ENCODE results near the gene HIVEP2.

The HIVEP2 gene

DNA sequence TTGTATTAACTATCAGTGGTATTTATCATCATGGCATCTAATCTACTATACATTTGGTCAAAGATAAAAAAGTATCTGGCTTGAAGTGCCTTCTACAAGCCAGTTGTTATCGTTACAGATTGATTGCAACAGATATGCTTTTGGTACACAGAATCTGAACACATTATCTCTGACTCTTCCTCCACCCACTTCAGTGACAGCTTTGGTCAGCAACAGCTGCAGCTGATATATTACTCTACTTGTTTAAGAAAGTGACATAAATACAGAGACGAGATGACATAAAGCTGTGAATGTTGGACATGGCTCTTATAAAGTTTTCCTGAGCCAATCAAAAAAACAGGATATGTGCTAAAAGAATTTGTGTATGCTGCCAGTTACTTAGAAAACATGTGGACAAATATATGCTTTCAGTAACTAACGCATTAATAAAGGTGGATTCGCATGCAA, 77.6 kb downstream of the HIVEP2 start:
- in situ Hi-C loops (cut with MboI; ENCODE audit: low sequenced_read_pairs) = no loop called here

DNA sequence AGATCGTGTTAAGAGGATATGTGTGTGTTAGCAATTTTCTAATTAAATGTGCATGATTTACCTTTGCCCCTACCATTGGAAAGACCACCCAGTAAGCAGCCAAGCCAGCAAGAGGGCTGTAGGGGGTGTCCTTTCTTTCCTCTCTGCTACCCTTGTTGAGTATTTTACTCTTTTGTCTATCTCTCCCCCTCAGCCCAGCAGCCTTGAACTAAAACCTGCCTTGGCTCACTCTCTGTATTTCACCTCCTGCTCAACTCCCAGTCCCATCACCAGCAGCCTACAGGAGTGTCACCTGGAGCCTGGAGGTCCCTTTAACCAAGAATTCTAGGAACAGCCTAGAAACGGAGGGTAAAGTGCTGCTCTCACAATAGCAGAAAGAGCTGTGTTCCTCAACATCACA, 81.0 kb downstream of the HIVEP2 start:
- in situ Hi-C loops (cut with MboI; ENCODE audit: low sequenced_read_pairs) = no loop called here

DNA sequence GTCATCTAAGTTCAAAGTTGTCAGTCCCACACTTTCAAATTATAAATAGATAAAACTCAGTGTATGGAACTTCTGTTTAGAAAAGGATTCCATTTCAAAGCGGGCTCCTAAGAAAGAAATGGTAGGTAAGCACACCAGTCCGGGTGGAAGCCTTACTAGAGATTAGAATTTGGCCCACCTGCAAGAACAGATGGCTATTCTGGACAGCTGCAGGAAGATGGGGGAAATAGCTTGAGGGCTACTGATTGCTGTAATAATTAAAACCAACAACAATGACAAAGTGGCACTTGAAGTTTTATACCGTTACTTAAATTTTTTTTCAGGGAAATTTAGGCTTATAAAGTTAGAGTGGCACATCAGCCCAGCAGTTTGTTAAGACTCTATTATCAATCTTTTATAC, 83.3 kb downstream of the HIVEP2 start:
- in situ Hi-C loops (cut with MboI; ENCODE audit: low sequenced_read_pairs) = no loop called here

DNA sequence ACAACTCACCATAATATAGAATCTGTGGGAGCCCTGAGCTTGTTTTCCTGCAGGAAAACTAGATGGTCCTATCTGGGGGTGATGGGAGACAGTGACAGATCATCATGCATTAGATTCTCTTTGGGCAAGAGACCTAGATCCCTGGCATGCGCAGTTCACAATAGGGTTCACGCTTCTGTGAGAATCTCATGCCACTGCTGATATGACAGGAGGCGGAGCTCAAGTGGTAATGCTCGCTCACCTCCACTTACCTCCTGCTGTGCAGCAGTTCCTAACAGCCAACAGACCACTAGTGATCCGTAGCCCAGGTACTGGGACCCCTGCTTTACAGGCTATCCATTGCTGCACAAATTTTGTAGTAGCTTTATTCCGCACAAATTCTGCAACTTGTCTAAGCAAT, 84.5 kb downstream of the HIVEP2 start:
- in situ Hi-C loops (cut with MboI; ENCODE audit: low sequenced_read_pairs) = no loop called here

DNA sequence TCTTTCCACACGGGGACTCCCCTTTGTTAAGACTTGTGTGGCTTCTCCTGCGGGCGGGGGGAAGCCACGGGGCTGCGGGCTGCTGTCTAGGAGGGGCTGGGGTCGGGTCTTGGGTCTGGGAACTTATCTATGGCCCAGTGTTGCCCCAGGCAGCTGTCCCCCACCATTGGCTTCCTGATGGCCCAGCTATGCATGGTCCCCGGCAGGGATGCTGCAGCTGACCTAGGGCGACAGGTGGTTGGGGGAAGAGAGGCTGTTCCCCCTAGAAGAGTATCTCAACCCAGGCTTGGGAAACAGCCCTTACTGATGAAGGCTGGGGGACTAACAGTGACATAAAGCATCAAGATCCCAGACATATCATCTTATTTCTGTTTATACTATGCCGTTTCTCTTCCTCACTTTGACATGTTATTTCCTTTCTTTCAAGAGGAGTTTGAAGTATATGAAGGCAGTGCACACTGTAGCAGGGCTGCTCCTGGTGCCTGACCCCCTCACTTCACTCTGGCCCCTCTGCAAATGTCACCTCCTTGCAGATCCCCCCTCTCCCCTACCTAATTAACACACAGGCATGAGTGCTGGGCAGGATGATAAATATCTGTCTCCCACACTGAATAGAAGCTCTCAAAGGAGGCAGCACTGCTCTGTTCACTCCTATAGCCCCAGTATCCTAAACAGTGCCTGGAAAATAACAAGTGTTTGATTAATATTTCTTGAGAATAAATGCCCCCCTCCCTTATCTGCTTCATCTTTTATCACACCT, 87.0 kb downstream of the HIVEP2 start:
- in situ Hi-C loops (cut with MboI; ENCODE audit: low sequenced_read_pairs) = no loop called here

DNA sequence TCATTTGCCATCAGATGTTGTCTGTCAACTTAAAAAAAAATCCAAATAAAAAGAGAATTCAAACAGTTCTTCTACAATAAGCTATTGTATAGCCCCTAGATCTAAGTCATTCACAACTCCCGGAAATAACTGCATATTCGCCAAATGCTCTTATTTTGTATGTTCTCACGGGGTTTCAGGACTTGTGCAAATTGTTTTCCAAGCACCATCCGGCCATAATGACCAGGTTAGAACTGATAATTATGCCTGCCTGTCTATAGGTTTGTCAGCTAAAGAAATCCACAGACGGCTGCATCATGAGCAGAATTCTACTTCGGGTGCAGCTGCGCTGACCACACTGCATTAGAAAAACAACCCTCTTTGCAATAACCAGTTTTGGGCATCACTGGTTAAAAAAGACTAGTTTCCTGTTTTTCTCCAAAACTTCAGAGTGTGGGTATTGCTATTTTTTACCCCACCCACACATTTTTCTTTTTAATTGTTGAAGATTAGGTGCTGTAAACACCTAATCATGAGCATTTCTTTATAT, 87.7 kb downstream of the HIVEP2 start:
- in situ Hi-C loops (cut with MboI; ENCODE audit: low sequenced_read_pairs) = no loop called here

DNA sequence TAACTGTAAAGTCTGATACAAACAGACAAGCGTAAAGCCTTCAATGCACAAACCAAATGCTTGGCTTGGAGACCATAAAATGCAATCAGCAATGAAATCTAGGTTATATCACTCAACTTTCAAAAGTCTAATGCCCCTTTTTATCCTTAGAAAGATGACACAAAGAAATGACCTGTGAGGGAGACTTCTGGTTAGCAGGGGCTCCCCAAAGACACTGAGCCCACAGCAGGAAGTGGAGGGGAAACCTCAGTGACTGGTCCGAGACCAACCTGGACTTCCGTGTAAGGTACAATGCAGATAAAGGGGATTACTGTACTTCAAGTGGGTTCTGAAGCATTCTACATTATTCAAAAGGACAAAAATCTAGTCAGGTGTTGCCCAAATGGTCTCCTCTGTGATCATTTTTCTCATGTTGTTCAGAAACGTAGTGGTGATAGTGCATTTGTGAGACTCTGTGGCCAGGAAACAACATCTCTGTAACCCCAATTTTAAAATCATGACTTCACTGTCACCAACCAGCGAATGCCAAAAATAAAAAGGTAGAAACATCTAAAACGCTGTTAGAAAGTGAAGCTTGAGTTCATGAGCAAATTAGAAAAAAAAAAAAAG, 88.2 kb downstream of the HIVEP2 start:
- in situ Hi-C loops (cut with MboI; ENCODE audit: low sequenced_read_pairs) = no loop called here

DNA sequence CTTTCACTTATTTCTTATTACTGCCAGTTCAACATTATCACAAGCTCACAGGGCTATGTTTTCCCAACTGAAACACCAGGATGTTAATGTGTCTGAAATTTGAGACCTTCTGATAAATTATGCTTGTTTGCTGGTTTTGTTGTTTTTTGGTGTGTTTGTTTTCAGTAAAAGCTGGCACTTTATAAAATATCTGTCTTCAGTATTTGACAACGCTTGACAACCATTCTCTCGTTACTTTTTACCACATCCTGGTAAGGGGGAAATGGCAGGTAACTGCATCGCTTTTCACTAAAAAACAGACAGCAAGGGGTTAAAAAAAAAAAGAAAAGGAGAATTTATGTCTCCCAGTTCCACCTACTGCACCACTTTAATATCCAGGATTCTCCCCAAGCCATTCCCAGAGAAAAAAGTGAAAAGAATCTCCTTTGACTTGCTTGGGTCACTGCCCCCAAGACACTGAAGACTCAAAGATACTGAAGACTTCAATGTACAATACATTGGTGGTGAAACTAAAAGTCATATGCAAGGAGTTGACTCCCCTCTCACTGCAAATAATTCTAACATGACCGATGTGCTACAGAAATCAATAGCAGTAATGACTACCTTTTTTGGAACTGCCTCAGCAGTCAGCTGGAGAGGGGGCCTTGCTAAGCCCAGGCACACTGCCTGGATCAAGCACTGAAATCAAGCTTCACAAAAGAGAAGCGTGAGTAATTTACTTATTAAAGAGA, 88.9 kb downstream of the HIVEP2 start:
- in situ Hi-C loops (cut with MboI; ENCODE audit: low sequenced_read_pairs) = no loop called here

DNA sequence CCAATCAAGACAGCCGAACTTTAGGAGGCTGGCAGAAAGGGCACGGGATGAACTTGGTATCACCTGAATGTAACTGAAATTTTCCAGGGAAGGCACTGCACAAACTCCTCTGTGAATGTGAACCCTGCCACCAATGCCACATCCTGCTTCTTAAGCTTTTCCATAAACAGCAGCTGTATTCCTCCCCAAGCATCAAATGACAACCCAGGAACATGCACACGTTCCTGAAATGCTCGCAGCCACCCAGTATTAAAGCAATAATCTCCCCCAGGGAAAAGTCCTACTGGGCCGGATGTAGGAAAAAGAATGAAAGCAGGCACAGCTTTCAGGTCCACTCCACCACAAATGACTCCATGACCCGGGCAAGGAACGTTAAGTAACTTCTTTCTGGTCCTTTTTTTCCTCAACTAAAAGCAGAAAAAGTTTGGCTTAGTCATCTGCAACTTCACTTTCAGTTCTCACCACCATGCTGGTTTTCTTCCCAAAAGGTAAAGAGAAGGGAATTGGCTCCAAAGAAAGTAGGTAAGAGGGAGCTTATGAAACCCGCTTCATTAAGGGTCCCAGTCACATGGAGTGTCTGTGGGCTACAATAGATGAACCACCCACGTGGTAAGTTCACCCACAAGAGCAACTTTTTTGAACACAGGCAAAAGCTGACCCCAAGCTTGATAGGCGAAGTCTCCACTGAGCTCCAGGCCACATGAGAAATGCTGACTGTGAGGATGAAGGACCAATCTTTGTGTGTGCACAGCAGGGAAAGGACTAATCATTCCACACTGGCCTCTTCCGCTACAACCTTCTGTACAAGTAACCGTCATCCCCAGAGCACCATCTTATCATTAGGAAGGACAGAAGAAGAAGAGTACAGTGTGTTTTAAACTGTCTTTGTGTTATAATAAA, 90.1 kb downstream of the HIVEP2 start:
- in situ Hi-C loops (cut with MboI; ENCODE audit: low sequenced_read_pairs) = no loop called here

DNA sequence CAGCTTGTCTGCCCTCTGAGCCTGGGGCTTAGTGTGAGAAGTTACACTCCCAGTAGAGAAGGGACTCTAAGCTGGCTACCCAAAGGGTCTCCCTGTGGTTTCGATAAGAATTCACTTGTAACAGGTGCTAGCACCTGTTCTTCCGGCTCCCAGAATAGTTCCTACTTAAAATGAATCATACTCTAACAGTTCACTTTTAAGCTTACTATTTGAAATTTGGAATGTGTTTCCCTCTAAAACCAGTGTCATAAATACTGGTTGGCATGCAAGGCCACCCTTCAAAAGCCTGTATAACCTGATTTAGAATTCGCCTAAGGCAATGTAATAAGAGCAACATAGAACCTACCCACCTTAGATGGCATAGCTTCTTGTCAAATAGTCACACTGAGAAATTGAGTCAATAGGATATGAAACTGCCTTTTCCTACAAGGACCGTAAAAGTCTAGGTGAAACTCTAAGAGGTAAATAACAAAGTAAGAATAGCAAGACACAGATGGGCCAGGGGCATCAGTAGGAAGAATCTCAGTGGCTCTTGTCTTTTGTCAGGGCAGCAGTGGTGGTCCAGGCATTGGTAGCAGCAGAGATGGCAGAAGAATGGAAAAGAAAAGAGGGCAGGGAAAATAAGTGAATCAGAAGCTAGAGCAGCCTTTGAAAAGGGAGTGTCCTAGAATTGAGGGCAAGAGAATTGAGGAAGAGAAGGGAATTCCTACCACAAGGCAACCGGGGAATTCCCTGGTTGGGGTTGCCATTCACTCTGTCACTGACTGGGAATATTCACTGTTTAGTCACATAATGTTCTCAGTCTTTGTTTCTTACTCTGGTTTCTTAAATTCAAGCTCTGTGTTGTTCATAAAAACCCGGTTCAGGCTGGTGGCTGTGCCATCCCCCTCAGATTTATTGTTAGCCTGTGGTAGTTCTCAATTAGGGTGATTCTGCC, 91.5 kb downstream of the HIVEP2 start:
- in situ Hi-C loops (cut with MboI; ENCODE audit: low sequenced_read_pairs) = no loop called here

DNA sequence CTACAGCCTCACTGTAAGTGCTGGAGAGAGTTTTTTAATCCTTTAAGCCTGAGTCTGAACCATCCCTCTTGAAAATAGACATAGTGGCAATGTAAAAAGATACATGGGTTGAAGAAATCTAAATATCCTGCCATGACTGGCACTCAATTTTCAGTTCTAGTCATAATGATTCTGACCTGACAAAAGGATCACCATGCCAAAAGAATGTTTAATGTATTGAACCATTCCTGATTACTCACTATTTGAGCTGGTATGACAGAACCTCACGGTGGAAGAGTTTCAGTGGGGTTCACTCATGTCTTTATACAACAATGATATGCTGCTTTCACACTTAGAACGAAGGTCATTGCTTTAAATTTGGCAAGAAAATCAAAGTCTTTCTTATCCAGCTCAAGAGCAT, 93.4 kb downstream of the HIVEP2 start:
- in situ Hi-C loops (cut with MboI; ENCODE audit: low sequenced_read_pairs) = no loop called here

DNA sequence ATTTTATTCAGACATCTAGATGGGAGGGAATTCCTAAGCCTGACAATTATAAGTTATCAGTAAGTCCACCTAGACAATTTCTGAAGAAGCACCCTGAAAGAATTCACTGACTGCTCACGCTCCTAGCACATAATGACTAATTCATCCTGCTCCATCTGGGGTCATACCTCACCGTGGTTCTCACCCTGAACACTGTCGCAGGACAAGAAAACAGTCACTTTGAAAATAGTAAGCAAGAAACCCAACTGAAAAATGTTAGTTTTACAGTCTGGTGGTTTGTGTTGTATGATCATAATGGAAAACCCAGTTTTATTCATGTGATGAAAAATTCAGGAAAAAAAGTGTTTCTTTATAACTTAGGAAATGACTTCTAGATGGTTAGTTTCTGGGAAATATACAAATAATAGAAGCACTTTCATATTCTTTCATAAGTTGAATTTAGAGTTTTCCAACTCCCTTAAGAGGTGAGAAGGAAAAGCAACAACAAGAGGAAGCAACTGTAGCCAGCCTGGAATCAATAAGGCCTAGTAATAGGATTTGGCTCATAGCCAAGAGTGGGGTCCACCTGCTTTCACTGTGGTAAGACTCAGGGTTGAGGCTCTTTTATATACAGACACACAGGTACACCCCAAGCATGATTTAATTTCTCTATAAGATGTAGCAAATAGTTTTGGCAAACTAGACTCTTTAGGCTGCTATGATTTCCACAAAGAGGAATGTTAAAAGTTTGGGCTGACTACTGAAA, 94.1 kb downstream of the HIVEP2 start:
- in situ Hi-C loops (cut with MboI; ENCODE audit: low sequenced_read_pairs) = no loop called here

DNA sequence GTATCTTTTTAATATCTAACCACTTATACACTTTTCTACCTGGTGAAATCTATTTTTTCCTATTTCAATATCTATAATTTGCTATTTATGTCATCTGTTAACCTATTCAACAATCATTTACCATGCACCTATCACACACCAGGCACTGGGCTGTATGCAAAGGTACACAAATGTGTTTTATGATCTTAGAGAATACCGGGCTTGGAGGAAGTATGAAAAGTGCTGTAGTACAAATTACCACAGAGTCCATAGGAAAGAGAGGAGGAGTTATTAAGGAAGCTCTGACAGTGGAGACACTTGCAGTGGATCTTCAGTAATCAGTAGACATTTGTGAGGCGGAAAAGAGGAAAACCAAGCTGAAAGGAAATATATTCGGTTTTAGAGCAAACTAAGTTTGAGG, 96.0 kb downstream of the HIVEP2 start:
- in situ Hi-C loops (cut with MboI; ENCODE audit: low sequenced_read_pairs) = no loop called here

DNA sequence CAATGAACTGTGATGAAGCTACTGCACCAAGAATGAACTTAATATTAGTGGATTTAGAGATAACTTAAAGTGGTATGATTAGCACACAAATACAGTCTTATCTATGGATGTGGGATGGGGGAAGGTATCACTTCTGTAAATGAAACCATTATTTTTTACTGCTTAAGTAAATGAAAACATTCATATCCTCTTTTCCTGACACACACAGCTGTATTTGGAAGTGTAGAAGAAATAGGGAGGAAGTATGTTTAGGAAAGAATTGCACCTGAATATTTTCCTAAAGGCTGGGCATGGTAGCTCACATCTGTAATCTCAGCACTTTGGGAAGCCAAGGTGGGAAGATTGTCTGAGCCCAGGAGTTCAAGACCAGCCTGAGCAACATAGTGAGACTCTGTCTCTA, 96.8 kb downstream of the HIVEP2 start:
- in situ Hi-C loops (cut with MboI; ENCODE audit: low sequenced_read_pairs) = no loop called here

DNA sequence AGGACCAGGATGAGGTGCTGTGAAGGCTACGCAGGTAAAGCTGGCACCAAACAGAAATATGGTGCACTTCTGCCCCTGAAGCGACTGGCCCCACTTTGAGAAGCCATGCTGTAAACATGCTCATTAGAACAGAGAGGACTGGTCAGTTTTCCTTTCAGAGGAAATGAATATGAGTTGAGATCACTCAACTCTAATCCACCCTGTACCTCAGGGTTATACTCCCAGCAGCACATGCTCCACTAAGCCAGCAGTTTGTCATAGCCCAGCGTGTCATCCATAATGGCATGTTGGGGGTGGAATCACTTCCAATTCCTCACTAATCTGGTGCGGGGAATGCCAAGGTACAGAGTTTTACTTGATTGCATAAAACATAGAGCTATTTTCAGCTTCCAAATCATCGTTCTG, 98.1 kb downstream of the HIVEP2 start:
- in situ Hi-C loops (cut with MboI; ENCODE audit: low sequenced_read_pairs) = no loop called here

DNA sequence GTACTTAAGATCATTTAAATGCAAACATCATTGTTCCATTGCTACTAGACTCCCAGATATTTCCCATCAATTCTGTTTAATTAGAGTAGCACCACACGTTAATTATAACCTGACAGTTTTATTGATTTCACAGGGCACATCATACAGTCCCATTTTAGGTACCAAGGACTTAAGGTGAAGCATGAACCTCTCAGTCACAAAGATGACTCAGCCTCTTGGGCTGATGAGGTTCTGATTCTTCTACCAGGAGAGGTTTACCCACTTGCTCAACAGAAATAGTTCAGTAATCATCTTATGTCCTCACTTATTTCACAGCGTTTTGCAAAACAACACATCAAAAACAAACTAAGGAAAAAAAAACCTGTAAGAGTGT, 98.5 kb downstream of the HIVEP2 start:
- in situ Hi-C loops (cut with MboI; ENCODE audit: low sequenced_read_pairs) = no loop called here

DNA sequence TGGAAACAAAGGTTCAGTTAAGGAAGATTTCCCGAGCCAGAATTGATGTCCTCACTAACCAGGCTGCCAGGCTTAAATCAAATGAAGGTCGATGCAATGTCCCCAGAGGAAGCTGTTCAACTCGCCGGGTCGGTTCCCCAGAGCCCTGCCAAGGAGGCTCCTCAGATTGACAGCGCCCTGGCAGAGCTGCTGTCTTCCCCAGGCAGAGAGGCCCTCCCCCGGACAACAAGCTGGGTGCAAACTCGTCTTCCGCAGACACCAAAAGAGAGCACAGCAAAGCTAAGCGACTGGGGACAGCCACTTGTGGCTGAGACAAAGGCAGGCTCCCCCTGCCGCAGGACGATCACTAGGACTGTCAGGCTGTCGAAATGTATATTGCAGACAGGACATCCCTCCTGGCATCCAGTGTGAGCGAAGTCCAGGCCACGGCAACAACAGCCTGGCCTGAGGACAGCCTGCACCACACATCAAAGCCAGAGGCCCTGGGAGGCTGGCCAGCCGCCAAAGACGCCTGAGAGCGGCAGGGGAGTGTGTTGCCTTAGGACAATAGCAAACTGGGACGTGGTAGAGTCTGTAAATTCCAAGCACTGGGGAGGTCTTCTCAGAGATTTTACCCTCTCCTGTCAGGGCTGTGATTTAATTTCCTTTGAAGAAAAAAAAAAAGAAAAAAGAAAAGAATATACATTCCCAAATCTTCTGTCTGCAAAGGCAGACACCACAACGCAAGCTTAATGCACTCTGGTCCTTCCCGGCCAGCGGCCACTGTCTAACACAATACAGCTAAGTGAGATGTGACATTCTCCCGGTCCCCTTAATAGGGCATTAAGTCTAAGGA, 99.1 kb downstream of the HIVEP2 start:
- in situ Hi-C loops (cut with MboI; ENCODE audit: low sequenced_read_pairs) = no loop called here

DNA sequence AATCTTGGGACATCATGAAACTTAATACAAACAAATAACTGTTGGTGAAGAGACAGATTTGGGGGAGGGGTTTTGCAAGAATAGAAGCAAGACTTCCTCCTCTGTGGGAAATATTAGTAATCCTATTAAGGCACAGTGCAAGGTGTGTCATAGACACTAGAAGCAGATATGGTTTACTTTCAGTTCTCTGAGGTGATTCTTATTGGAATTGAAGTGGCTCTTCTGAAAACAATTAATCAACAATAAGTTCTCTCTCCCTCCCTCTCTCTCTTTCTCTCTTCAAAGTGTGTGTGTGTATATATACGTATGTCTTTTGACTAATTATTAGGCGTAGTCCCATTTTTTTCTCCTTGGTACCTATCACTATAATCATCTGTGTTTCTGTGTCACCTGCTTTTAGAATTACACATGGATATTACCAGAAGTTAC, 99.8 kb downstream of the HIVEP2 start:
- in situ Hi-C loops (cut with MboI; ENCODE audit: low sequenced_read_pairs) = no loop called here

Data from HL-60/S4 treated with phorbol 12-myristate 13-acetate at 8.2 ng/mL for 4 days and 3 days (cell line).